ENCODE data around the gene MYO1E. TPM values are rescaled to one million over a fixed set of nuclear protein-coding genes. Genes with fewer than 3 reads are reported as not detected.

MYO1E gene
- total RNA-seq, 2 donors from 2014 or later: 47.8 to 65.6 TPM

- peaks cover 13% of the 10 kb centered on the region for H3K4me1 Mint-ChIP-seq
- Histone ChIP-seq H3K9ac (ENCODE audit: extremely low read depth, low read length, poor library complexity, severe bottlenecking) (no peak overlapping the region), H3K4me3 (ENCODE audit: low read length) (no peak overlapping the region), H3K9me3 (ENCODE audit: control insufficient read depth, low read length) (no peaks in the 10 kb centered on the region), H3K27me3 (ENCODE audit: control insufficient read depth, insufficient read depth, low read length, poor library complexity, severe bottlenecking) (no peaks in the 10 kb centered on the region), H3K36me3 (ENCODE audit: control insufficient read depth, insufficient read depth, low read length) (no peaks in the 10 kb centered on the region), H3K27ac (ENCODE audit: low read depth, low read length) (no peak overlapping the region), H3K4me1 (ENCODE audit: control insufficient read depth, insufficient read depth, low read length) (no peaks in the 10 kb centered on the region)
- no peaks in the 10 kb centered on the region for H3K27me3 Mint-ChIP-seq (ENCODE audit: insufficient read depth)
- WGBS, 2 experiments (ENCODE audit: insufficient coverage in 1 of 2, insufficient read length in 1 of 2): 97 to 100% methylated on average over 5 to 6 of the region's 6 CpGs
- no peak overlapping the region for H3K4me3 Mint-ChIP-seq
- H3K27ac Mint-ChIP-seq: no peak overlapping the region
- H3K9me3 Mint-ChIP-seq: no peaks in the 10 kb centered on the region
- no peaks in the 10 kb centered on the region for H3K36me3 Mint-ChIP-seq (ENCODE audit: low read depth)
- no peak for TF ChIP-seq CTCF (conservative IDR thresholded peaks at IDR 0.05)
- no peak for DNase-seq
Observed at GRCh38 chr15:59304807-59305206, 67.9 kb downstream of the MYO1E start.

GRCh38 chr15:59304034-59304795, 68.5 kb downstream of the MYO1E start:
- no peak overlapping the region for H3K4me3 Mint-ChIP-seq
- TF ChIP-seq CTCF (conservative IDR thresholded peaks at IDR 0.05): no peak
- WGBS, 2 experiments (ENCODE audit: insufficient coverage in 1 of 2, insufficient read length in 1 of 2): 90 to 92% methylated on average over 9 to 15 of the region's 15 CpGs
- no peak overlapping the region for H3K9ac ChIP-seq (ENCODE audit: extremely low read depth, low read length, poor library complexity, severe bottlenecking)
- H3K36me3 Mint-ChIP-seq (ENCODE audit: low read depth): no peaks in the 10 kb centered on the region
- no peaks in the 10 kb centered on the region for H3K27me3 ChIP-seq (ENCODE audit: control insufficient read depth, insufficient read depth, low read length, poor library complexity, severe bottlenecking)
- H3K9me3 Mint-ChIP-seq: no peaks in the 10 kb centered on the region
- H3K4me1 ChIP-seq (ENCODE audit: control insufficient read depth, insufficient read depth, low read length): no peaks in the 10 kb centered on the region
- H3K4me3 ChIP-seq (ENCODE audit: low read length): no peak overlapping the region
- no peak overlapping the region for H3K27ac ChIP-seq (ENCODE audit: low read depth, low read length)
- H3K27ac Mint-ChIP-seq: no peak overlapping the region
- H3K27me3 Mint-ChIP-seq (ENCODE audit: insufficient read depth): no peaks in the 10 kb centered on the region
- no peaks in the 10 kb centered on the region for H3K9me3 ChIP-seq (ENCODE audit: control insufficient read depth, low read length)
- H3K36me3 ChIP-seq (ENCODE audit: control insufficient read depth, insufficient read depth, low read length): no peaks in the 10 kb centered on the region
- peak; percentile 61 for DNase-seq
- H3K4me1 Mint-ChIP-seq: peaks cover 8% of the 10 kb centered on the region

GRCh38 chr15:59303633-59304032, 69.0 kb downstream of the MYO1E start:
- no peaks in the 10 kb centered on the region for H3K27me3 Mint-ChIP-seq (ENCODE audit: insufficient read depth)
- Histone ChIP-seq H3K27me3 (ENCODE audit: control insufficient read depth, insufficient read depth, low read length, poor library complexity, severe bottlenecking) (no peaks in the 10 kb centered on the region), H3K27ac (ENCODE audit: low read depth, low read length) (no peak overlapping the region), H3K4me3 (ENCODE audit: low read length) (no peak overlapping the region), H3K9ac (ENCODE audit: extremely low read depth, low read length, poor library complexity, severe bottlenecking) (no peak overlapping the region), H3K9me3 (ENCODE audit: control insufficient read depth, low read length) (no peaks in the 10 kb centered on the region), H3K4me1 (ENCODE audit: control insufficient read depth, insufficient read depth, low read length) (no peaks in the 10 kb centered on the region), H3K36me3 (ENCODE audit: control insufficient read depth, insufficient read depth, low read length) (no peaks in the 10 kb centered on the region)
- H3K4me1 Mint-ChIP-seq: peaks cover 6% of the 10 kb centered on the region
- H3K27ac Mint-ChIP-seq: peak overlapping the region; percentile 82
- H3K9me3 Mint-ChIP-seq: no peaks in the 10 kb centered on the region
- 91% methylated on average over 5 to 9 of the region's 9 CpGs for WGBS, 2 experiments (ENCODE audit: insufficient coverage in 1 of 2, insufficient read length in 1 of 2)
- H3K36me3 Mint-ChIP-seq (ENCODE audit: low read depth): no peaks in the 10 kb centered on the region
- TF ChIP-seq CTCF (conservative IDR thresholded peaks at IDR 0.05): no peak
- peak; percentile 41 for DNase-seq
- no peak overlapping the region for H3K4me3 Mint-ChIP-seq
